ENCODE data around the gene STAG1.
"Not testable (repeated sequence)": the region's sequence is repeated elsewhere in the genome, so short reads cannot be mapped to it uniquely, and the experiment has no call there.

The STAG1 gene

GRCh38 chr3:136390574-136390973 lies 361.6 kb downstream of the STAG1 start:
- DNase-seq (ENCODE audit: low spot score), result no peak

GRCh38 chr3:136387031-136387430 lies 365.1 kb downstream of the STAG1 start:
- no peak for DNase-seq (ENCODE audit: low spot score)

DNA sequence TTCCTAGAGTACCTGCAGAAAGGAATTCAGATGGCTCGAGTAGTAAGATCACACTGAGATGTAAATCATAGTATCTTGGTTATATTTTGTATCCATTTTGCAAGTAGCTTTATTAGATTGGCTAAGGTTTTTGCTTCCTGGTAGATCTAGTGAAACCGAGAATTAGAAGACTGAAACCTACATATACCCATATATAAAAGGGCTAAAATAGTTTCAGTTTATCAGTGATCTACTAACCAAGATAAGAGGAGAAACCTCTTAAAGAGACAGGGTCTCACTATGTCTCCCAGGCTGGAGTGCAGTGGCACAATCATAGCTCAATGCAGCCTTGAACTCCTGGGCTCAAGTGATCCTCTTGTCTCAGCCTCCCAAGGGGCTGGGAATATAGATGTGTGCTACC lies 366.7 kb downstream of the STAG1 start:
- no peak for DNase-seq (ENCODE audit: low spot score)

- DNase-seq (ENCODE audit: low spot score), result no peak
These were observed 371.1 kb downstream of the STAG1 start for GRCh38 chr3:136381051-136381450.

GRCh38 chr3:136380530-136380929 lies 371.6 kb downstream of the STAG1 start:
- no peak for DNase-seq (ENCODE audit: low spot score)

DNA sequence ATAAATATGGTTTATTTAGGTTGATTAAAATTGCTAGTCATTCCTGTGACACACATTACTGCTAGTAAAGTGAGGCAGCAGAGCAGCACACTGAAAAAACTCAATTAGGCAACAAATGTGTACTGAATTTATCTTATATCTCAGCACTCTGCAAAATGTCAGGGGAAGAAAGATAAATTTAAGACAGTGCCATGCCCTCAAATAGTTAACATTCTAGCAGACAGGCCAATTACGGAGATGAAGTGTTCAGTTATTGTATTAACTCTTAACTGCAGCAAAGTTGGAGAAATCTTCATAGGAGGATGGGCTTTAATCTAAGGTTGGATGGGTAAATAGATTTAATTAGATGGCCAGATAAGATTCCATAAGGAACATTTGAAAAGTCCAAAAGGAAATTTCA lies 374.2 kb downstream of the STAG1 start:
- DNase-seq (ENCODE audit: low spot score), result no peak

DNA sequence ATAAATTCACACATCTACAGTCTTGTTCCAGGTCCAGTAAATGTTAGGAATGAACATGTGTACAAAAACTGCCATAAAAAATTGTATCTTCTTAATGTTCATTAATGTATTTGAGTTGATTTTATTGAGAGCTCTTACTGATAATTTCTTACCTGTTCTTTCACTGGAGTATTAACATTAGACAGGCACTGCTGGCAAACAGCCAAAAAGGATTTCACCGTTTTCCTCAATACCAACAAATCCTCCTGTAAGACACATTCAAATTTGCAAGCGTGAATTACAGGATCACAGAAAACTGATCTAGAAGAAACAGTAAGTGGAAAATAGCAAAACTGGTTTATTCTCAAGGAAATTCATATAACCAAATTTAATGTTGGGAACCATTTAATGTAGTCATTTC lies 374.7 kb downstream of the STAG1 start:
- DNase-seq (ENCODE audit: low spot score), result no peak

DNA sequence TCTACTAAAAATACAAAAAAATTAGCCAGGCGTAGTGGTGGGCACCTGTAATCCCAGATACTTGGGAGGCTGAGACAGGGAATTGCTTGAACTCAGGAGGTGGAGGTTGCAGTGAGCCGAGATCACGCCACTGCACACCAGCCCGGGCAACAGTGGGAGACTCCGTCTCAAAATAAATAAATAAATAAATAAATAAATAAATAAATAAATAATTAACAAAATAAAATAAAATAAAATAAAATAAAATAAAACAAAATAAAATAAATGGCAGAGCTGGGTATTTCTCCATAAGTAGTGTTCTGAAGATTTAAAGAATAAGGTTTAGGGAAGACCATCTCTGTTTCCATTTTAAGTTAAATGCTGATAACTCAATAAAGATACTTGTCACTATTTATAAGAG lies 376.4 kb downstream of the STAG1 start:
- DNase-seq (ENCODE audit: low spot score), result not testable (repeated sequence)

DNA sequence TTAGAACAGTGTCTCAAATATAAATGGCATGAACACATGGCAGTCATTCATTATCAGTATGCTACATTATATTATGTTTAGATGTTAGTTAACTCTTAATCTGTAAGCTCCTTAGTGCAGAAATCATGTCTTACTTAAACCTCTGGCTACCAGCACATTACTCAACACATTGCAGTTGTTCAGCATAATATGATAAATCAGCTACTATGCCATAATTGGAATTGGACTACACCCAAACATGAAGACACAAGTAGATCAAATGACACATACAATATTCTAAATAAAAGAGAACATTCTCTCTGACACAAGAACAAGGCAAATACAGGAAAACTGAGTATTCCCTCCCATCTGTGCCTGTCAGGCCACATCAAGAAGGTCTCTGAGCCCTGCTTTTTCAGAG lies 385.9 kb downstream of the STAG1 start:
- no peak for DNase-seq (ENCODE audit: low spot score)

DNA sequence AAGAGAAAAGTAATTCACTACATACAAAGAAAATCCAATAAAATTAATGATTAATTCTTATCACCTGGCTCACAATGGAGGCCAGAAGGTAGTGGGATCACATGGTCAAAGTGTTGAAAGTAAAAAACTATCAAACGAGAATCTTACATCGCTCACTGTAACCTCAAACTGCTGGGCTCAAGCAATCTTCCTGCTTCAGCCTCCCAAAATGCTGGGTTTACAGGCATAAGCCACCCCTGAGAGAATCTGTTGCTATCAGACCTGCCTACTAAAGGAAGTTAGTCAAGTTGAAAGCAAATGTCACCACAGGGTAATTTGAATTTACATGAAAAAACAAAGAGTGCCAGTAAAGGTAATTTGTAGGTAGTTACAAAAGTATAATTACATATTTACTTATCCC lies 398.7 kb downstream of the STAG1 start:
- DNase-seq (ENCODE audit: low spot score), result no peak

DNA sequence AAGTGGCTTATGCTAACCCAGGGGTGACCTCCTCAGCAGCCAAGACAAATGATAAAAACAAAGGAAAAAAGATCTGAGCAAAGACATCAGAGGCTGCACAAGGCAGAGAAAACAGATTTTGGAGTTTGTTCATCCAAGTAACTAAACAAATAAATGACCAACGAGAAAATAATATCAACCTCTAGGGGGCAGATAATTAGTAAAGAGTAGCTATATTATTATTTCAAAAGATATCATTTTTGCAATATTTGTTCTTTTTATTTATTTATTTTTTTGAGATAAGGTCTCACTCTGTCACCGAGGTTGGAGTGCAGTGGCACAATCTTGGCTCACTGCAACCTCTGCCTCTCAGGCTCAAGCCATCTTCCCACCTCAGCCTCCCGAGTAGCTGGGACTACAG lies 400.3 kb downstream of the STAG1 start:
- DNase-seq (ENCODE audit: low spot score), result no peak

- no peak for DNase-seq (ENCODE audit: low spot score)
These were observed 400.8 kb downstream of the STAG1 start for GRCh38 chr3:136351351-136351750.

DNA sequence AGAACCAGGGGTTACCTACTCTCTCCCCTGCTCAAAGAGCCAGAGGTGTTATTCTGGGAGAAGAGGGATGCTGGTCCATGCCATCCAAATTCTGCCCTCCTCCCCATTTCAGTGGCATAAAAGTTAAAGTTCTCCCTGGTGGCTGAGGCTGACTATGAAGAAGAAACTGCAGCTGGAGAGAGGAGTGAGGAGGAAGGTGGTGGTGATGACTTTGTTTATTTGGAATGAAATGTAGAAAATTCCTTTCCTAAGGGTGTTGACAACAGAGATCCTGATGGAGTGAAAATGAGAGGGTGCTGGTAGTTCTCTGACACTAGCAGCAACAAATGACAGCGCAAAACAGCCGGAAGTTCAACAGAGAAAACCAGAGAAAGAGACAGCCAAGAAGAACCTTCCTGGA lies 401.6 kb downstream of the STAG1 start:
- no peak for DNase-seq (ENCODE audit: low spot score)

DNA sequence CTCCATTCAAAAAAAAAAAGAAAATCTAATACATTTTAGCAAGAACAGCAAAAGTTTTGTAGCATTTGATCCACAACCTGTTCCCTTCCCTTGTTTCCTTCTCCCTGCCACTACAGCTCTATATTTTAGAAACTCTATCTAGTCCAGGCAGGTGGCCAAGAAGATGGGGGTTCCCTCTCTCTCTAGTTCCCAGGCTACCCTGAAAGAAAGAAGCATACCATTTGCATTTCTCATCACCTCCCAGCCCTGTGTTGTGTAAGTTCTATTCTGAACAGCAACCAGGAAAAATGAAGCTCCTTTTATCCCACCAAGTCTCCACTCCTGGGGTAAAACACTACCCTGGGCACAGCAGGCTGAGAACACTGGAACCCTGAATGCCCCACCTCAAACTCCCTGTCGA lies 402.0 kb downstream of the STAG1 start:
- DNase-seq (ENCODE audit: low spot score), result no peak

DNA sequence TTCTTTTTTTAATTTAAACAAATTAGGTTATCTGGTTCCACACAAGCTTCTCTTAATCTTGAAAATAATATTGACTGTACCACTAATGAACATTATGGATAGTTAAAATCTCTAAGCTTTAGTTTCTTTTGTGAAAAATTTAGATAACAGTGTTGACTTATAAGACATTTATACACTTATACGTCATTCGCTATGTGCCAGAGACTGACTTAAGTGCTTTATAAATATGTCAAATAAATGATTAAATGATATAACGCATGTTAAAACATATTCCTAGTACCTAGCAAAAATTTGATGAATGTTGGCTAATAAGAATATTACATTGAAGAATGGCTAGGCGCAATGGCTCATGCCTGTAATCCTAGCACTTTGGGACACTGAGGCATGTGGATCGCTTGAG lies 405.7 kb downstream of the STAG1 start:
- DNase-seq (ENCODE audit: low spot score), result no peak

DNA sequence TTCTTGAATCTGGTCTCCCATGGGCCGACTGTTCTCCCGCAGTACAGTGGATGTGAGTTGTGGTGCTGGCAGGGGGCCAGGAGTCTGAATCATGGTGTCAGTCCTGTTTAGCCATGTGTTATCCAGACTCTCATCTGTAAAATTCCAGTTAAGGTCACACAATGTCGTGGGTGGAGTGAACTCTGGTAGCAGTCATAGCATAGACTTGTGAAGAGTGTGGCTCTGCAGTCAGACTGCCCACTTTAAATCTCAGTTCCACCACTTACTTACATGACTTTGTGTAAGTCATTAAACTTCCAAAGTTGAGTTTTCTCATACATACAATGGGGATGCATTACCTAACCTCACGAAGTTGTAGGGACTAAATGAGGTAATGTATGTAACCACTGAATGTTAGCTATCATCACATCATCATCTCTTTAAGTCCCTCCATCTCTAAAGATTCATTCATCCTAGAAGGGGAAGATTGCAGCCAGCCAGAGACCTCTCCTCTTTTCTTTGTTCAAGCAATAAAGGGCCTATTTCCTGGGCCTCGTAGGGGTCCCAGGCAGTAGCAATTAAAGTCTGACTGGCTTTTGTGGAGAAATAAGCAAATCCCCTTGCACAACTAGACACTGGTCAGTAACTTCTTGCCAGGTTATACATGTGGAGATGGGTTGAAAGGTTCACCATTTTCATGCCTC lies 408.2 kb downstream of the STAG1 start:
- DNase-seq (ENCODE audit: low spot score), result no peak

GRCh38 chr3:136343446-136343845 lies 408.7 kb downstream of the STAG1 start:
- no peak for DNase-seq (ENCODE audit: low spot score)

- DNase-seq (ENCODE audit: low spot score), result no peak
These were observed 415.7 kb downstream of the STAG1 start for GRCh38 chr3:136336329-136337100.

DNA sequence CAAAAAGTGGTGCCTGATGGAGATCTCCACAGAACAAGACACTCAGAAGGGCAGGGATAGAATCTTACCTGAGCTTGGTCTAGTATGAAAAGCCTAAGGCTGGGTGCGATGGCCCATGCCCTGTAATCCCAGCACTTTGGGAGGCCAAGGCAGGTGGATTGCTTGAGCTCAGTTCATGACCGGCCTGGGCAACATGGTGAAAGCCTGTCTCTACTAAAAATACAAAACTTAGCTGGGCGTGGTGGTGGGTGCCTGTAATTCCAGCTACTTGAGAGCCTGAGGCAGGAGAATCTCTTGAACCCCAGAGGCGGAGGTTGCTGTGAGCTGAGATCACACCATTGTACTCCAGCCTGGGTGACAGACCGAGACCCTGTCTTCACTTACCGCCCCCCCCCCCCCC lies 417.5 kb downstream of the STAG1 start:
- not testable (repeated sequence) for DNase-seq (ENCODE audit: low spot score)

GRCh38 chr3:136334209-136334608 lies 418.0 kb downstream of the STAG1 start:
- DNase-seq (ENCODE audit: low spot score), result no peak

- DNase-seq (ENCODE audit: low spot score), result no peak
These were observed 419.4 kb downstream of the STAG1 start for GRCh38 chr3:136332776-136333175.

- no peak for DNase-seq (ENCODE audit: low spot score)
These were observed 419.9 kb downstream of the STAG1 start for GRCh38 chr3:136332302-136332701.

DNA sequence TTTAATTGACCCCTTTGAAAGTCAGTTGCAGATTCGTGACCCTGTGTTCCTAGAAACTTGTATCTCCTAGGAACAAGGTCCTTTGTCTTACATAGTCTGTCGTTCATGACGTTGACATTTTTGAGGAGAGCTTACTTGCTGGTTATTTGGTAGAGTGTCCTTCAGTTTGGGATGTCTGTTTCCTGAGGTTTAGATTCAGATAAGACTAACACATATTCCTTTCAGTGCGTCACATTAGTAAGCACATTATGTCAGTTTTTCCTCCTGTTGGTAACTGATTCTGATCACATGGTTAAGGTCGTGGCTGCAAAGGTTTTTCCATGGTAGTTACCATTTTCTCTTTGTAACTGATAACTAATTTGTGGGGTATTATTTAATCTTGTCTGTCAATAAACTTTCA lies 421.3 kb downstream of the STAG1 start:
- no peak for DNase-seq (ENCODE audit: low spot score)

GRCh38 chr3:136329593-136329992 lies 422.6 kb downstream of the STAG1 start:
- no peak for DNase-seq (ENCODE audit: low spot score)
